ENCODE results near the gene ERF. TPM values are rescaled to one million over a fixed set of nuclear protein-coding genes. Genes with fewer than 3 reads are reported as not detected.
A peak's percentile ranks its signal among the peaks of the same experiment; 100 is the strongest.

Gene ERF
- total and polyA plus RNA-seq, 2 of the 4 experiments (the other 2 are of a cell fraction), result 5.2 to 32.4 TPM

GRCh38 chr19:42268142-42268703 is 13.3 kb upstream of the ERF start (continued):
- TF ChIP-seq USF2 (IDR thresholded peaks at IDR 0.05; ENCODE audit: low read depth, low read length) (peak; percentile 83), MXI1 (IDR thresholded peaks at IDR 0.05; ENCODE audit: borderline replicate concordance, low read depth, low read length) (peak; percentile 59; the same call in 1 of the 2 replicates), RAD21 (IDR thresholded peaks at IDR 0.05; ENCODE audit: low read length) (no peak), MAZ (IDR thresholded peaks at IDR 0.05; ENCODE audit: borderline replicate concordance, low read depth, low read length) (peak; percentile 77; the same call in 1 of the 2 replicates), SMC3 (IDR thresholded peaks at IDR 0.05; ENCODE audit: low read depth, low read length) (no peak), RCOR1 (IDR thresholded peaks at IDR 0.05; ENCODE audit: insufficient replicate concordance, low read length) (no peak)
